Upper lobe of left lung (tissue), 6 donors: ENCODE measurements around the gene NBEA. TPM values are rescaled to one million over a fixed set of nuclear protein-coding genes. Genes with fewer than 3 reads are reported as not detected.
"Not testable (repeated sequence)": the region's sequence is repeated elsewhere in the genome, so short reads cannot be mapped to it uniquely, and the experiment has no call there.

Source experiments
- ATAC-seq, 2 donors: fragments of 200-7000 bp; cut with Tn5 transposase; one replicate each; pipeline ENCODE4 v1.9.1; 2022; ENCODE audit warnings: mild to moderate bottlenecking in 2 of 2, moderate library complexity in 2 of 2; ENCODE audit not compliant: low FRiP score in 2 of 2
- DNase-seq, 2 donors: peaks; one replicate each; pipeline ENCODE4 v3.0.0-alpha.2; 2019 to 2020
- H3K27ac ChIP-seq, 4 donors: fragments of 200-600 bp; sonication (generic); one replicate each; pipeline ENCODE4 v1.5.1; 2016 to 2019
- H3K27me3 ChIP-seq, 4 donors: fragments of 200-600 bp; sonication (generic); one replicate each; pipeline ENCODE4 v1.5.1; 2017 to 2019
- H3K36me3 ChIP-seq, 4 donors: fragments of 200-600 bp; sonication (generic); one replicate each; pipeline ENCODE4 v1.5.1; 2016 to 2019
- H3K4me1 ChIP-seq, 4 donors: fragments of 200-600 bp; sonication (generic); one replicate each; pipeline ENCODE4 v1.5.1; 2018 to 2019
- H3K4me3 ChIP-seq, 4 donors: fragments of 200-600 bp; sonication (generic); one replicate each; pipeline ENCODE4 v1.5.1; 2017 to 2019; ENCODE audit warnings: mild to moderate bottlenecking in 2 of 4, moderate library complexity in 1 of 4
- H3K9me3 ChIP-seq, 4 donors: fragments of 200-600 bp; sonication (generic); one replicate each; pipeline ENCODE4 v1.5.1; 2018 to 2019
- EP300 ChIP-seq, 4 donors: sonication (generic); formaldehyde crosslinking; IDR thresholded peaks; one replicate each; pipeline ENCODE4 v1.5.1; 2017; ENCODE audit warnings: antibody characterized with exemption in 4 of 4, control low read depth in 2 of 4
- POLR2A ChIP-seq, 4 donors: fragments of 450-650 bp; IDR thresholded peaks; one replicate each; pipeline ENCODE4 v1.5.1; 2016 to 2017; ENCODE audit warnings: antibody characterized with exemption in 4 of 4, mild to moderate bottlenecking in 2 of 4
- POLR2AphosphoS5 ChIP-seq, 2 donors: sonication (generic); formaldehyde crosslinking; IDR thresholded peaks; one replicate each; pipeline ENCODE4 v1.5.1; 2017; ENCODE audit warnings: antibody characterized with exemption in 2 of 2
- WGBS, 2 donors: methylation state at CpG; one replicate each; pipeline ENCODE4 v1.1.5; 2017 to 2018; 5-methylcytosine and 5-hydroxymethylcytosine counted together
- total RNA-seq, 6 donors: library from RNA; depleted of rRNA in 4 of 6; stranded (reverse); fragments of >200 nt in 4 of 6; gene quantifications; one replicate each; pipeline versions ENCODE4 v1.1.0 to v1.2.1, GENCODE V29; 2016 to 2021
- TF ChIP-seq, protein P1 (sequence below), 6 experiments: fragments of 450-650 bp in 4 of 6; fragments of 200-600 bp in 2 of 6; sonication (generic) in 2 of 6; IDR thresholded peaks; one replicate each; pipeline ENCODE4 v1.5.1; 2016 to 2019; ENCODE audit warnings: antibody characterized with exemption in 6 of 6
- donor health status: DM: no; HTN: no; CAD: no; lungs with moderate emphysema.
- donor health status: DM: no; HTN: yes; CAD: no; lungs with severe emphysema.

The NBEA gene
- total RNA-seq, 6 donors from 2014 or later: 2.7 to 21.4 (median 5.5) TPM

DNA sequence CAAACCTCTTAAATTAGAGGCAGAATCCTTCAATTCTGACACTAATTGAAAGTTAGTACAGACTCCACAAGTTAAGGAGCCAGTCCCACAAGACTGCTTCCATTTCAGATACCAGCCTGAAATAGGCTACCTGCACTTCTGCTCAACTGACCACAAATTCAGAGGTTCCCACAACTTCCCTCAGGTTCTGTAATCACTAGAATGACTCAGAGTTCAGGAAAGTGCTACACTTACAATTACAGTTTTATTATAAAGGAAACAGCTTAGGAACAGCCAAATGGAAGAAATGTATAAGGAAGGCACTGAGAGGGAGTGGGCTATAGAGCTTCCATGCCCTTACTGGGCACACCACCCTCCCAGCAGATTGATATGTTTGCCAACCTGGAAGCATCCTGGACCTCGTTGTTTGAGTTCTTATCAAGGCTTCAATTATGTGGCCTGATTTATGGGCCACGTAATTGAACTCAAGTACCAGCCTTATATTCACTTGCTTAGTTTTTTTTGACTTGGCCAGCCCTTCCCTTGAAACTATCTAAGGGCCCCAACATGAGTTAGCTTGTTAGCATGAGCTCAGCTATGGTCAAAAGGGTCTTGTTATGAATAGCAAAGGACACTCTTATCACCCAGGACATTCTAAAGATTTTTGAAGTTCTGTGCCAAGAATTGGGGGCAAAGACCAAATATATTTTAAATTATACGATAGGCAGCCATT lies 25.9 kb downstream of the NBEA start:
- Histone ChIP-seq H3K4me3 (no peak overlapping the region), H3K27ac (no peak overlapping the region), H3K36me3 (no peaks in the 10 kb centered on the region), H3K4me1 (no peaks in the 10 kb centered on the region), H3K27me3 (no peaks in the 10 kb centered on the region), H3K9me3 (peaks cover 0 to 8% (median 0%) of the 10 kb centered on the region in 4 donors)
- TF ChIP-seq, protein P1, sequence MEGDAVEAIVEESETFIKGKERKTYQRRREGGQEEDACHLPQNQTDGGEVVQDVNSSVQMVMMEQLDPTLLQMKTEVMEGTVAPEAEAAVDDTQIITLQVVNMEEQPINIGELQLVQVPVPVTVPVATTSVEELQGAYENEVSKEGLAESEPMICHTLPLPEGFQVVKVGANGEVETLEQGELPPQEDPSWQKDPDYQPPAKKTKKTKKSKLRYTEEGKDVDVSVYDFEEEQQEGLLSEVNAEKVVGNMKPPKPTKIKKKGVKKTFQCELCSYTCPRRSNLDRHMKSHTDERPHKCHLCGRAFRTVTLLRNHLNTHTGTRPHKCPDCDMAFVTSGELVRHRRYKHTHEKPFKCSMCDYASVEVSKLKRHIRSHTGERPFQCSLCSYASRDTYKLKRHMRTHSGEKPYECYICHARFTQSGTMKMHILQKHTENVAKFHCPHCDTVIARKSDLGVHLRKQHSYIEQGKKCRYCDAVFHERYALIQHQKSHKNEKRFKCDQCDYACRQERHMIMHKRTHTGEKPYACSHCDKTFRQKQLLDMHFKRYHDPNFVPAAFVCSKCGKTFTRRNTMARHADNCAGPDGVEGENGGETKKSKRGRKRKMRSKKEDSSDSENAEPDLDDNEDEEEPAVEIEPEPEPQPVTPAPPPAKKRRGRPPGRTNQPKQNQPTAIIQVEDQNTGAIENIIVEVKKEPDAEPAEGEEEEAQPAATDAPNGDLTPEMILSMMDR (IDR thresholded peaks at IDR 0.05): no peak
- TF ChIP-seq POLR2A (IDR thresholded peaks at IDR 0.05) (no peak), POLR2AphosphoS5 (IDR thresholded peaks at IDR 0.05) (no peak), EP300 (IDR thresholded peaks at IDR 0.05) (no peak)
- DNase-seq: no peak
- WGBS, 2 donors: 63 to 69% methylated on average over 3 of the region's 3 CpGs
- no peak for ATAC-seq

- H3K4me1 ChIP-seq, H3K4me3 ChIP-seq, ATAC-seq, H3K27ac ChIP-seq, H3K9me3 ChIP-seq, H3K36me3 ChIP-seq, H3K27me3 ChIP-seq, DNase-seq: not testable (repeated sequence)
- 86 to 90% methylated on average over 2 of the region's 2 CpGs for WGBS, 2 donors
These were observed 27.5 kb downstream of the NBEA start for GRCh38 chr13:34969539-34969938.

- H3K9me3 ChIP-seq: peaks cover 0 to 8% (median 0%) of the 10 kb centered on the region in 4 donors
- H3K4me3 ChIP-seq: no peak overlapping the region
- no peak for TF ChIP-seq EP300 (IDR thresholded peaks at IDR 0.05)
- TF ChIP-seq POLR2A (IDR thresholded peaks at IDR 0.05): no peak
- TF ChIP-seq, protein P1 (IDR thresholded peaks at IDR 0.05): no peak
- TF ChIP-seq POLR2AphosphoS5 (IDR thresholded peaks at IDR 0.05): no peak
- no peaks in the 10 kb centered on the region for H3K4me1 ChIP-seq
- no peak for DNase-seq
- H3K27ac ChIP-seq: no peak overlapping the region
- no peak for ATAC-seq
- WGBS, 2 donors: 86 to 100% methylated on average over 1 of the region's 1 CpG
- H3K36me3 ChIP-seq: no peaks in the 10 kb centered on the region
- H3K27me3 ChIP-seq: no peaks in the 10 kb centered on the region
These were observed 28.9 kb downstream of the NBEA start for GRCh38 chr13:34970961-34971360.

- DNase-seq (no peak), ATAC-seq (no peak)
- WGBS, 2 donors: 92 to 93% methylated on average over 2 of the region's 2 CpGs
- TF ChIP-seq POLR2A (IDR thresholded peaks at IDR 0.05) (no peak), EP300 (IDR thresholded peaks at IDR 0.05) (no peak), POLR2AphosphoS5 (IDR thresholded peaks at IDR 0.05) (no peak)
- TF ChIP-seq, protein P1 (IDR thresholded peaks at IDR 0.05): no peak
- peaks cover 0 to 8% (median 0%) of the 10 kb centered on the region in 4 donors for H3K9me3 ChIP-seq
- H3K4me1 ChIP-seq: no peaks in the 10 kb centered on the region
- H3K27ac ChIP-seq: no peak overlapping the region
- no peaks in the 10 kb centered on the region for H3K27me3 ChIP-seq
- no peaks in the 10 kb centered on the region for H3K36me3 ChIP-seq
- no peak overlapping the region for H3K4me3 ChIP-seq
These were observed 29.4 kb downstream of the NBEA start for GRCh38 chr13:34971473-34971872.

DNA sequence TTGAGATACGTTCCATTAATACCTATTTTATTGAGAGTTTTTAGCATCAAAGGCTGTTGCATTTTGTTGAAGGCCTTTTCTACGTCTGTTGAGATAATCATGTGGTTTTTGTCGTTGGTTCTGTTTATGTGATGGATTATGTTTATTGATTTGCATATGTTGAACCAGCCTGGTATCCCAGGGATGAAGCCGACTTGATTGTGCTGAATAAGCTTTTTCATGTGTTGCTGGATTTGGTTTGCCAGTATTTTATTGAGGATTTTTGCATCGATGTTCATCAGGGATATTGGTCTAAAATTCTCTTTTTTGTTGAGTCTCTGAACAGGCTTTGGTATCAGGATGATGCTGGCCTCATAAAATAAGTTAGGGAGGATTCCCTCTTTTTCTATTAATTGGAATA lies 43.1 kb downstream of the NBEA start:
- not testable (repeated sequence) for H3K4me3 ChIP-seq, H3K36me3 ChIP-seq, H3K27ac ChIP-seq, DNase-seq, H3K27me3 ChIP-seq, H3K4me1 ChIP-seq, ATAC-seq
- 81 to 83% methylated on average over 5 of the region's 5 CpGs for WGBS, 2 donors
- H3K9me3 ChIP-seq: peaks cover 0 to 23% (median 5%) of the 10 kb centered on the region in 4 donors

GRCh38 chr13:34988330-34988791 lies 46.3 kb downstream of the NBEA start:
- no peaks in the 10 kb centered on the region for H3K4me1 ChIP-seq
- DNase-seq (peak in 1 of 2 donors; percentile 10), ATAC-seq (no peak)
- TF ChIP-seq POLR2AphosphoS5 (IDR thresholded peaks at IDR 0.05) (no peak), POLR2A (IDR thresholded peaks at IDR 0.05) (no peak), EP300 (IDR thresholded peaks at IDR 0.05) (no peak)
- TF ChIP-seq, protein P1 (IDR thresholded peaks at IDR 0.05): no peak
- peaks cover 0 to 31% (median 10%) of the 10 kb centered on the region in 4 donors for H3K9me3 ChIP-seq
- WGBS, 2 donors: 90 to 100% methylated on average over 8 to 12 of the region's 12 CpGs
- no peak overlapping the region for H3K27ac ChIP-seq
- no peaks in the 10 kb centered on the region for H3K36me3 ChIP-seq
- no peaks in the 10 kb centered on the region for H3K27me3 ChIP-seq
- H3K4me3 ChIP-seq: no peak overlapping the region
